NCI-H1930 (cell line): ENCODE results near the gene HTR3D.
"Not testable (repeated sequence)": the region's sequence is repeated elsewhere in the genome, so short reads cannot be mapped to it uniquely, and the experiment has no call there.

Experiments
- DNase-seq, 2 experiments: peaks; one replicate each; lab custom pipeline; 2025; lab: John Stamatoyannopoulos, UW

HTR3D gene

DNA sequence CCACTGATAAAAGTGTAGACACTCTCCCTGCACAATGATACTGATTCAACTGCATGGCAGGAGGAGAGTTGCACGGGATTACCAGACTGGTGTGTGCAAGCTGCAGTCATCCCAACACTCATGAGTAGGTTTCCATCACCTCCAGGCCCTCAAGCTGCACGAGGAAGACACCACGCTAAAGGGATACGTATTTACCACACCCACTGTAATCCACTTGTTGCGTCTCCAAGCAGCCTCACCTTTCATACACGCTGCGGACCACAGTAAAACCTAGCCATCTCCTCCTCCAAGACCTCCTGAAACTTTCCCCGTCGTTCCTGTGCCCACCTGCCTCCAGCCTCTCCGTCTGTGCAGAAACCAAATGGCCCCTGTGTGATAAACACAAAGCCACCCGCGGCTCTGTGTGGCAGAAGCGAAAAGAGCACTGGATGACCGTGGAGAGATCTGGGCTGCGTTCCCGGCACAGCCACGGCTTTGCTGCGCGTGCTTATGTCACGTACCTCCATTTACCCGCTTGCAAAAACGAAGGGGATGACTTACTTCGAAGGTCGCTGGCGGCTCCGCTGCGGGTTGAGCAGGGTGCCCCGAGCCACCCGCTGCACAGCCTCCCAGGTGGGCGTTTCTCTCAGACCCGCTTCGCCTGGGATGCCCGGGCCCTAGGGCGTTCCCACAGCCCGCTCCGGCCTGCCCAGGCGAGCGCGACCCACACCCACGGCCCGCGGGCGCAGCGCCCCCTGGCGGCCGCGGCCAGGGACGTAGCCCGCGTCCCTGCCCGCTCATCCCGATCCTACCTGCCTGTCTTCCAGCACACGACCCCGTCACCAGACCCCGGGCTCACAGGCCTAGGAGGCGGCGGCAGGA is 14.5 kb upstream of the HTR3D start:
- DNase-seq = peak; percentile 16 to 76

DNA sequence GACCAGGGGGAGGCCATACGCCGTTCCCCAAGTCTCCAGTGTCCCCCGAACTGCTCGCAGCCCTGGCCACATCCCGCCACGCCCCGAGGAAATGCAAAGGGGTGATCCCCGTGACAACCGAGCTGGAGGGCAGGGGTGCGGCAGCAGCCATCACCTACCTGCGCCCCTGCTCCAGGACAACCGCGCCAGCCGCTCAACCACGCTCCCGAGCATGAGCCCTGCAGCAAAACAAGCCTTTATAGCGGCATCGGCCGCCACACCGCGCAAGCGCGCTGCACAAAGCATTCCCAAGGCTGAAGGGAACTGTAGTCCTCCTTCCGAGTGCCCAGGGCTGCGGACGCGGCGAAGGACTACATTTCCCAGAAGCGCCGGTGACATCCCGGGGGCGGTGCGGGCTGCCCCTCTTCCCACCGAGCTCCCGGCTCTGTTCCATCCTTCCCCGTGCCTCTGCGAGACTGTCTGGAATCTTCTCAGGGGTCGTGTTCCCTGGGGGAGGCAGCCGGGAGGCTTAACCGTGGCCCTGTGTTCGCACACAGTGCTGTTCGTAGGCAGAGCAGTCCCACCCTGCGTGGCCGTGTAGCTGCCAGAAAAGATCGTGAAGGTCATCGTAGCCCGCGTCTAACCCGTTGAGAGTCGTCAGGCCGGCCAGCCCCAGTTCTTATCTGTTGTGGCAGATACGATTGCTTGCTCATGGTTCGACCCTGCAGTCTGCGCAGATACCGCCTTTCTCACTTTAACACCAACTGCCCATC is 13.7 kb upstream of the HTR3D start, which contains the start of gene ABCC5:
TSS of gene ABCC5 (minus strand) at position 213 of the 752 bp plus-strand sequence. CDS start 3,492 bp downstream, outside the sequence.
- peak; percentile 82 to 92 for DNase-seq

DNA sequence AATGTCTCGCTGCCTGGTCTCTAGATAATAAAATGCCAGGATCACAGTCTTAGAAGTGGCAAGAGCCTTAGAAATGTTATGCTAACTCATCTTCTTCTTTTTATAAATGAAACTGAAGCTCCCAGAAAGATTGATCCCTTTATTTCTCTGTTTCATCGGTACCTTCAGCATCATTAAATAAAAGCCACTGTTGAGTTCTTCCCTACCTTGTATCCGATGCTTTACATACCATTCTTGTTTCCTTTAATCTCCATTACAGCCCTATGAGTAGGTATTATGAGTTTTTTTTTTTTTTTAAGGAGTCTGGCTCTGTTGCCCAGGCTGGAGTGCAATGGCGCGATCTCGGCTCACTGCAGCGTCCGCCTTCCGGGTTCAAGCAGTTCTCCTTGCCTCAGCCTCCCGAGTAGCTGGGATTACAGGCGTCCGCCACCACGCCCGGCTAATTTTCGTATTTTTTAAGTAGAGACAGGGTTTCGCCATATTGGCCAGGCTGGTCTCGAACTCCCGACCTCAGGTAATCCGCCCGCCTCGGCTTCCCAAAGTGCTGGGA is 13.0 kb upstream of the HTR3D start:
- DNase-seq = no peak

DNA sequence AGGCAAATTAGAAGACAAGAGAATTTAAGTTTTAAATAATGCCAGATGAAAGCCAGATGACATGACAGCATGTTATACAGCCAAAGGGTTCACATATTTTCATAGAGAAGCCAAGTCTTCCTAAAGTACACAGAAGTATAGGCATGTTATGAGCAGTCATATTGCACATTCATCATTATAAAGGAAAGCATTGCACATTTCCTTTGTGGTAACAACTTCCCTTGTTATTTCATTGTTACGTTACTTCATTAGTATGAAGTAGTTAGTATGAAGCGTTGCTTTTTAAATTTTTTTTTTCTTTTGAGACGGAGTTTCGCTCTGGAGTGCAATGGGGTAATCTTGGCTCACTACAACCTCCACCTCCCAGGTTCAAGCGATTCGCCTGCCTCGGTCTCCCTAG is 9.2 kb upstream of the HTR3D start:
- no peak for DNase-seq

DNA sequence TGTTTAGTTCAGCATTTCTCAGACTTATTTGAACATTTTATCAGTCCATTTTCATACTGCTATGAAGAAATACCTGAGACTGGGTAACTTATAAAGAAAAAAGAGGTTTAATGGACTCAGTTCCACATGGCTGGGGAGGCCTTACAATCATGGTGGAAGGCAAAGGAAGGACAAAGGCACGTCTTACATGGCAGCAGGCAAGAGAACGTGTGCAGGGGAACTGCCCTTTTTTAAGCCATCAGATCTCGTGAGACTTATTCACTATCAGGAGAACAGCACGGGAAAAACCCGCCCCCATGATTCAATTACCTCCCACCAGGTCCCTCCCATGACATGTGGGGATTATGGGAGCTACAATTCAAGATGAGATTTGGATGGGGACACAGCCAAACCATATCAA is 6.3 kb upstream of the HTR3D start:
- DNase-seq = not testable (repeated sequence)

DNA sequence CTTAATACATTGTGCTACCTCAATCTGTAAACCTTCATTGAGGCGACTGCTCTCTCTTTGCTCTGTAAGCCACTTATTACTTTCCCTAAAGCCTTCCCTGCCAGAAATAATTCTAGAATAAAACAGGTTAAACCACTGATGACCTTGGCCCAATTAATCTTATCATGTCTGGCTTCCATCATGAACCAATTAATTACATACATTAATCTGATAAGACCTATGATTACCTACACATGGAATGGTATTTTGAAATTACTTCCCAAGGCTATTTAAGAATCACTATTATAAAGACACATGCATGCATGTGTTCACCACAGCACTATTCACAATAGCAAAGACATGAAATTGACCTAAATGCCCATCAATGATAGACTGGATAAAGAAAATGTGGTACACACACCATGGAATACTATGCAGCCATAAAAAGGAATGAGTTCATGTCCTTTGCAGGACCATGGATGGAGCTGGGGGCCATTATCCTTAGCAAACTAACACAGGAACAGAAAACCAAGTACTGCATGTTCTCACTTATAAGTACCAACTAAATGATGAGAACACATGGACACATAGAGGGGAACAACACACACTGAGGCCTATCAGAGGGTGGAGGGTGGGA is 3.2 kb upstream of the HTR3D start:
- not testable (repeated sequence) for DNase-seq

DNA sequence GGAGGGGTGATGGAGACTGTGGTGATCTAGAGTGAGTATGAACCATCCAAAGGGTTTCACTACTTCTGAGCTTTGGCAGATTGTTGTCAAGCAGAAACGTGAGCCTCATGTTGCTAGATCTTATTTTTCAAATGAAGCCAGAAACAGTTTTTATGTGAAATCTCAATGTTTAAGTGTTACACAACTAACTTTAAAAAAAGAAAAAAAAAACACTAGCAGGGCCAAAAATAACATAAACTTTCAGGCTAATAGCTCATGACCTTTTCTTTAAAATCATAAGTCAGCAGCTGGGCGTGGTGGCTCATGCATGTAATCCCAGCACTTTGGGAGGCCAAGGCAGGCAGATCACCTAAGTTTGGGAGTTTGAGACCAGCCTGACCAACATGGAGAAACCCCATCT is 2.1 kb upstream of the HTR3D start:
- DNase-seq = no peak

DNA sequence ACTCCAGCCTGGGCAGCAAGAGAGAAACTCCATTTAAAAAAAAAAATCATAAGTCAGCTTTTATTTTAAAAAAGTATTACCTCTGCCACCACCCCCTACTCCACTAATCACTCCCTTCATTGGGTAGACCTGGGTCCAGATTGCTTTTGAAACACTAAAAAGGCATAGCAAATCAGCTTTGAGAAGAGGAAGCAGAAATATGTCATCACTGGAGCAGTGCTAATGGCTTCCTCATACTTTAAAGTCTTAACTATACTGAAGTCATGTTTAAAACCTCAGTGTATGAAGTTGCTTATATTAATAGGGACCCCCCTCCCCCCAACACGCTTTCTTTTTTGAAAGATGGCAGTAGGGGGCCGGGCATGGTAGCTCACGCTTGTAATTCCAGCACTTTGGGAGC is 1.0 kb upstream of the HTR3D start:
- no peak for DNase-seq

DNA sequence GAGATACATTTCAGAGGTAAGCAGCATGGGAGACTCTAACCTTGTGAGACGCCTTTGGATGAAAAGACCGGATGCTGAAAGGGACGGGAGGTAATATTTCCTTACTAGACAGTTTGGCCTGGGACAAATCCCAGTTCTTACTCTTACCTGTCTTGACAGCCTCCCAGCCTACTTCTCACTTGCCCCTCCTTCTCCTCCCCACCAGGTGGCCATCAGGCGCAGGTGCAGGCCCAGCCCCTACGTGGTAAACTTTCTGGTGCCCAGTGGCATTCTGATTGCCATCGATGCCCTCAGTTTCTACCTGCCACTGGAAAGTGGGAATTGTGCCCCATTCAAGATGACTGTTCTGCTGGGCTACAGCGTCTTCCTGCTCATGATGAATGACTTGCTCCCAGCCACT is 6.3 kb downstream of the HTR3D start:
- DNase-seq = no peak

DNA sequence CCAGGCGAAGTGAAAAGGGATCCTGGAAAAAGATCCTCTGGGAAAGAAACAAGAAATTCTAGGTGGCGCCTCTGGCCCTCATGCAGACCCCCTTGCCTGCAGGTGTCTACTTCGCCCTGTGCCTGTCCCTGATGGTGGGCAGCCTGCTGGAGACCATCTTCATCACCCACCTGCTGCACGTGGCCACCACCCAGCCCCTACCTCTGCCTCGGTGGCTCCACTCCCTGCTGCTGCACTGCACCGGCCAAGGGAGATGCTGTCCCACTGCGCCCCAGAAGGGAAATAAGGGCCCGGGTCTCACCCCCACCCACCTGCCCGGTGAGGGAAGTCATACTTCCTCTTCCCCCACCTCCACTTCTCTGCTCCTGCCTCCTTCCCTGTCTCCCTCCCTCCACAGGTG is 6.8 kb downstream of the HTR3D start:
- not testable (repeated sequence) for DNase-seq

DNA sequence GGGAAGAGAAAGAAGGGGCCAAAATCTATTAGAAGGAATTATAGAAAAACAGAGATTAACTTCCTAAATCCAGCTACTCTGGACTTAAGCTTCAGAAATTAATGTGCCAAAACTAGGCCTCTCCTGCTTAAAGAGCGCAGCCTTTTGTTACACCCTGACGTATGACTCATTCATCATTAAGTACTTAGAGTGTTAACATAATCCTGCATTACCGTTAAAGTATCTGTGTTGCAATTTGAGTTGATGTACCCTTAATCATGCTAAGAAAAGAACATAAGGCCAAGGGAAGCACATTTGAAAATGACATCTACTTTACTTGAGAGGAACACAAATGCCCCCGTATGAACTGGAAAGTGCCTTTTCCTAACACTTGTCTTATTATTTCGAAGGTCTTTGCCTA is 7.9 kb downstream of the HTR3D start:
- DNase-seq = no peak

DNA sequence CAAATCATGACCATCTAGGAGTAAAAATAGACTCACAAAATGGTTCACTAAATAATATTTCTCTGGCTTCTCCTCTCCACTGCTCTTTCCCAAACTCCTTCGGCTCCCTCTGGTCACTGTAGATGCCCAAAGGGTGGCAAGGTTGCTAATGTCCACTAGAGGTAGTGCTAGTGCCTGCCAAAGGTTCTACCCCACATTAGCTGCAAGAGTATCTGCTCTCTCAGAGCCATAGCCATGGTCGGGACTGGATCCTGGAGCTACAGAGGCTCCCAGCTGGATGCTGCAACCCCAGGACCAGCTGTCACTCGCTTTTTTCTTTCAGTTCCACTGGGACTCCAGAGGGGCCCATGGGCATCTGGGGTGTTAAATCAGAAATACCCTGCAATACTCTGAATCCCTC is 8.5 kb downstream of the HTR3D start:
- no peak for DNase-seq

DNA sequence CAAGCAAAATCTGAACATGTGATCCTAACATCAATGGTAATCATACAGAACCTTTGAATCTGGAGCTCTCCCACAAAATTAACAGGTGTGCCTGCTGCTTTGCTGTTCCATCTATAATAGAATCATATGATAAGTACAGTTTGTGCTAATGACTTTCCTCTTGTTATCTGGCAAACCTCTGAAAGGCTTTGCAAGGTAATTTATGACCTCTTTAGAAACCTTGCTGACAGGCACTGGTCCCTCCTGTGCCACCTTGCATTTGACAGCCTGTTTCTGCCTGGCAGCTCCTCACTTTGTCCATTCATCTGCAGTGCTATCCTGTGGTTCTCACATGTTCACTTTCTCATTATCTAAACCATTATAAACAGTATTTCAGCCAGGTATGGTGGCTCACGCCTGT is 11.1 kb downstream of the HTR3D start:
- peak in 1 of 2 experiments; percentile 14 for DNase-seq

DNA sequence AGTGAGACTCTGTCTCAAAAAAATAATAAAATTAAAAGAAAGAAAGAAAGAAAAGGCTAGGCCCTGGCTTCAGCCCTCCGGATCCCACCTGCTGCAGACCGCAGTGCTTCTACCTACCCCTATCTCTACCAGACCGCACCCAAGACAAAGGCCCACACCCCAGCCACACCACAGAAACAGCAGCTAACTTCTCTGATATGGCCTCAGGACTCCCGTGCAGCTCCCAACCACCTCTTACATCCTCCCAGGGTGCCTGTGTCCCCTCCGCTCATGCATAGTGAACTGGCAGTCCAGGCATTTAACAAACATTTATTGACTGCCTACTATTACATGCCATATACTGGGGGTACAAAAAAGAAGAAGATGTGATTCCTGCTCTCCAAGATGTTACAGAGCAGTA is 14.5 kb downstream of the HTR3D start:
- DNase-seq = no peak

DNA sequence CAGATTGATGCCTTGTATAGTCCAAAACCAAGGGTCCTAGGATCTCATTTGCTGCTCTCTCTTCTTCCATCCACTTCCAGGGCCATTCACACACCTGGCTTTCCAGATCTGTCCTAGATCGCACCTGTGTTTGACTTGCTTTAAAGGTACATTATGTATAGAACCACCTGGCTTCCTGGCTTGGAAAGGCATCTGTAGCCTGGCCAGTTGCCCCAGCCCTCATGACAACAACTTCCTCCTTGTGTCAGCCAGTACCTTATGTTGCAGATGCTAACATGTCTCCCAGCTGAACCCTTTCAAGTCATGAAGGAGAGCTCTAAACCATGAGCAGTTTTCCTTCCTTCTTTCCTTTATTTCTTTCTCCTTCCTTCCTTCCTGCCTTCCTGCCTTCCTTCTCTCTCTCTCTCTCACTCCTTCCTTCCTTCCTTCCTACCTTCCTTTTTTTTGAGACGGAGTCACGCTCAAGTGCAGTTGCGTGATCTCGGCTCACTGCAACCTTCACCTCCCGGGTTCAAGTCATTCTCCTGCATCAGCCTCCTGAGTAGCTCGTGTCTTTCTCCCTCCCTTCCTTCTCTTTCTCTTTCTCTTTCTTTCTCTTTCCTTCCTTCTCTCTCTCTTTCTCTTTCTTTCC is 18.8 kb downstream of the HTR3D start:
- DNase-seq = no peak

DNA sequence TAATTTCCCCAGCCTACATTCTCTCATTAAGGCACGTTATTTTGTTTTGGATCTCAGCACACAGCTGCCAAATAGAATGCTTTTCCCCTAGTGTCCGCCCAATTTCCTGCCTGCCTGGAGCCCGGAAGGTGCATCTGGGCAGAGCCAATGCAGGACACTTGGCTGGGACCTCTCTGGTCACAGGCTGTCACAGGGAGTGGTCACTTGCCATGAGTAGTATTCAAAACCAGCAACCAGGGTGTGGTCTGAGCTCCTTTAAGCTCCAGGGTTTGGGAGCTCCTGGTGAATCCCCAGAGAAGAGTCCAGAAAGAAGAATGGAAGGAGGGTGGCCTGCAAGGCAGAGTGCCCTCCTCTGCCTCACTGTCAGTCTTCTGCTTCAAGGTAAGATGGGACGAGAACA is 21.2 kb downstream of the HTR3D start, which contains the start of gene HTR3C:
TSS of gene HTR3C (plus strand) at position 281 of the 400 bp plus-strand sequence. CDS start at position 315, 34 bp downstream.
- DNase-seq = no peak

DNA sequence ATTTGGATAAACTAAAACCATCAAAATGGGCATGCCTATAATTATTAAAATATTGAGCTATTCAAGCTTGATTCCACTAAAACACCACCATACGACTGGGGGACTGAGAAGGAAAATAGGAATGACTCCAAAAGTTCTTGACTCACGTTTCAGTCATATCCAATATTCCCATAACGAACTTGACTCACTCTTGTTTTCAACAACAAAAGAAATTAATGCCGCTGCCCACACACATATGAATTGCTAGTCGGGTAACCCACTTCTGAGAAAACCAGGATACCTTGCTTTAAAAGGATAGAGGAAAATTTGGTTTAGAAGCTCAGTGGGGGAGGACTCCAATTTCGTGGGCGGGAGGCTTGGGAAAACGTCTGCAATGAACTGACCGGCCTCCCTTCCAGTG is 26.5 kb downstream of the HTR3D start:
- no peak for DNase-seq

DNA sequence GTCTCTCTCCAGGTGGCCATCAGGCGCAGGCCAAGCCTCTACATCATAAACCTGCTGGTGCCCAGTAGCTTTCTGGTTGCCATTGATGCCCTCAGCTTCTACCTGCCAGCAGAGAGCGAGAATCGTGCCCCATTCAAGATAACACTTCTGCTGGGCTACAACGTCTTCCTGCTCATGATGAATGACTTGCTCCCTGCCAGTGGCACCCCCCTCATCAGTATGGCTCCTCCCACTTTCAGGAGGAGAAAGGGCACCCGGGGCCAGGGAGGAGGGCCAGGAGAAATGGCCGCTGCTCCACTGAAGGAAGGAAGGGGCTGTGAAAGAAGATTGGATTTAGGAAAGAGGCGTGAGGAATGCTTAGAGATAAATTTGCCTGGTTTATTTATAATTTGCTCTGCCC is 27.9 kb downstream of the HTR3D start:
- no peak for DNase-seq

DNA sequence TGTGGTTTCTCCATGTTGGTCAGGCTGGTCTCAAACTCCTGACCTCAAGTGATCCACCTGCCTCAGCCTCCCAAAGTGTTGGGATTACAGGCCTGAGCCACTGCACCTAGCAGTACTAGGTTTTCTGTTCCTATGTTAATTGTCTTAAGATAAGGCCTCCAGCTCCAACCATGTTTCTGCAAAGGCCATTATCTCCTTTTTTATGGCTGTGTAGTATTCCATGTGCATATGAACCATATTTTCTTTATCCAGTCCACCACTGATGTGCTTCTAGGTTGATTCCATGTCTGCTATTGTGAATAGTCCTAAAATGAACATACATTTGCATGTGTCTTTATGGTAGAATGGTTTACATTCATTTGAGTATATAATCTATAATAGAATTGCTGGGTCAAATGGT is 31.1 kb downstream of the HTR3D start:
- no peak for DNase-seq

DNA sequence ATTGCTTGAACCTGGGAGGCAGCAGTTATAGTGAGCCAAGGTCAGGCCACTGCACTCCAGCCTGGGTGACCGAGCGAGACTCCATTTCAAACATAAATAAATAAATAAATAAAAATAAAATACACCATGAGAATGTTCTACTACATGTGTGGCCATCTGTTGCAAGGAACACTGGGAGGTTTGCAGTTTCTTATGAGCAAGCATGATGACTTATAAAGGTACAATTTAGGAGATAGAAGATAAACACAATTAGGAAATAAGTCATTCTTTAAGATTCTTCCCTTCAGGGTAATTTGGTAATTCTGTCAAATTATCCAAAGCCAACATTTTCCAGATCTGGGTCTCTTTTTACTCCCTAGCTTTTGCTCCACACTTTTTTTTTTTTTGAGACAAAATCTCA is 34.7 kb downstream of the HTR3D start:
- no peak for DNase-seq

DNA sequence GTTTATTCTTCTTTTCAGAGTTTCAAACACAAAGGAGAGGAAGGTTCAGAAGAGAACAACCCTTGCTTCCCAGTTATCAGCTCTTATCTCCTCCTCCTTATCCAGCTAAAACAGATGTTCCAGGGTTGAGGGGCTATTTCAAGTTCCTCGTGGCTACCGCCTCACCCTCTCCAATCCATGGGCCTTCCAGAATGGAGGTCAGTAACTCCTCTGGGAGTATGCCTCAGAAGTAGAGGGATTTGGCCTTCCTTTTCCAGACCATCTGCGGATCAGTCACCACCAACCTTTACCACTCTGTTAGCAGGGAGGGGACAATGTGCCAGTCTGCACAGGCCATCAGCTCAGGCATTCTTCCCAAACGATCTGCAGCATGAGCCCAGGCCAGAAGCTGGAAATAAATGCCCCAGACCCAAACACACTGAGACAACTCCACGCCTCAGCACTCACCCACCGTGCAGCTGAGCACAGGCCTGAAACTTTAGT is 36.1 kb downstream of the HTR3D start:
- DNase-seq = no peak

DNA sequence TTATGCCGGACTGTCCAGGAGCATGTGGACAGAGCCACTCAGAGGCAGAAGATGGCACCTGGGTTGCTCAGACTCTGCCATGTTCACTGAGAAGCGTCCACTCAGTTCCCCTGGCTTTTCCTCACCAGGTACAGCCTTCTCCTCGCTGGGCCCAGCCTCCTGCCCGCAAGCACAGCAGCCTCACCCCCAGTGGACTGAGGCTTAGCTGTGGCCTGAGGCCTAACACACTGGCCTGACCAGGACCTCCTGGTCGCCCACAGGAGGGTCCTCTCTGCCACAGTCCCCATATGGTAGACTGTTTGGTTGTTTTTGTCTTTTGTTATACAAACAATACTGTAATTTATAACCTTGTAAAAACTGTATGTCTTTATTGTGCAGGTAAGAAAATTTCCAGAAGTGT is 36.8 kb downstream of the HTR3D start:
- no peak for DNase-seq
